Liver (tissue), 9 donors: Measurements from ENCODE around the gene TRPM1. TPM values are rescaled to one million over a fixed set of nuclear protein-coding genes. Genes with fewer than 3 reads are reported as not detected.

ENCODE experiments used
- DNase-seq: peaks from one replicate; pipeline ENCODE4 v3.0.0-alpha.2; 2017; ENCODE audit warnings: low spot score
- H3K27ac ChIP-seq, 2 donors: one replicate each; pipeline ENCODE4 v1.7.0; 2013; ENCODE audit warnings: inconsistent platforms in 2 of 2, low read length in 2 of 2, control low read depth in 1 of 2, low read depth in 1 of 2, mild to moderate bottlenecking in 1 of 2
- H3K27me3 ChIP-seq, 4 donors: one replicate each; pipeline versions ENCODE4 v1.6.1 to v1.7.0; 2013; ENCODE audit warnings: low read length in 3 of 4, inconsistent platforms in 1 of 4, mild to moderate bottlenecking in 1 of 4, moderate library complexity in 1 of 4; ENCODE audit not compliant: control insufficient read depth in 4 of 4, insufficient read depth in 4 of 4
- H3K36me3 ChIP-seq, 4 donors: one replicate each; pipeline versions ENCODE4 v1.6.1 to v1.7.0; 2013; ENCODE audit warnings: low read length in 3 of 4, mild to moderate bottlenecking in 3 of 4, low read depth in 1 of 4, moderate library complexity in 1 of 4; ENCODE audit not compliant: control insufficient read depth in 4 of 4, insufficient read depth in 3 of 4
- H3K4me1 ChIP-seq, 4 donors: one replicate each; pipeline versions ENCODE4 v1.6.1 to v1.7.0; 2013; ENCODE audit warnings: low read length in 3 of 4, mild to moderate bottlenecking in 3 of 4, moderate library complexity in 1 of 4; ENCODE audit not compliant: control insufficient read depth in 4 of 4, insufficient read depth in 4 of 4
- H3K4me3 ChIP-seq, 3 donors: one replicate each; pipeline versions ENCODE4 v1.6.1 to v1.7.0; 2013; ENCODE audit warnings: low read length in 3 of 3, control low read depth in 1 of 3, low read depth in 1 of 3, mild to moderate bottlenecking in 1 of 3
- H3K9ac ChIP-seq, 2 donors: one replicate each; pipeline ENCODE4 v1.7.0; 2013; ENCODE audit warnings: low read length in 2 of 2, mild to moderate bottlenecking in 2 of 2, moderate library complexity in 2 of 2, control low read depth in 1 of 2, low read depth in 1 of 2
- H3K9me3 ChIP-seq, 4 donors: one replicate each; pipeline versions ENCODE4 v1.6.1 to v1.7.0; 2013; ENCODE audit warnings: low read length in 3 of 4; ENCODE audit not compliant: control insufficient read depth in 4 of 4
- ATF3 ChIP-seq: IDR thresholded peaks from 2 replicates; pipeline ENCODE4 v1.6.1; 2016; ENCODE audit warnings: antibody characterized with exemption
- CTCF ChIP-seq: fragments of 150-350 bp; IDR thresholded peaks from 2 replicates; pipeline ENCODE4 v1.5.1; 2017; ENCODE audit warnings: improper control_type of control experiment, low read depth, low read length; ENCODE audit not compliant: missing input control
- EGR1 ChIP-seq, 2 donors: IDR thresholded peaks; 2 replicates each; pipeline ENCODE4 v1.6.1; 2016 to 2018; ENCODE audit warnings: antibody characterized with exemption in 2 of 2, low read depth in 2 of 2
- FOXA1 ChIP-seq: IDR thresholded peaks from 2 replicates; pipeline ENCODE4 v1.6.1; 2016; ENCODE audit warnings: antibody characterized with exemption
- FOXA2 ChIP-seq: IDR thresholded peaks from 2 replicates; pipeline ENCODE4 v1.6.1; 2016; ENCODE audit warnings: antibody characterized with exemption
- GABPA ChIP-seq, 2 donors: IDR thresholded peaks in 1 of 2; conservative IDR thresholded peaks in 1 of 2; 2 replicates each; pipeline ENCODE4 v1.6.1; 2016; ENCODE audit warnings: antibody characterized with exemption in 2 of 2, mild to moderate bottlenecking in 1 of 2, moderate library complexity in 1 of 2
- HNF4A ChIP-seq, 2 donors: conservative IDR thresholded peaks; 2 replicates each; pipeline ENCODE4 v1.6.1; 2016; ENCODE audit warnings: antibody characterized with exemption in 2 of 2, mild to moderate bottlenecking in 2 of 2
- HNF4G ChIP-seq: IDR thresholded peaks from 2 replicates; pipeline ENCODE4 v1.6.1; 2016; ENCODE audit warnings: antibody characterized with exemption
- JUND ChIP-seq, 2 donors: IDR thresholded peaks; 2 replicates each; pipeline ENCODE4 v1.6.1; 2016; ENCODE audit warnings: antibody characterized with exemption in 2 of 2
- MAX ChIP-seq: IDR thresholded peaks from 2 replicates; pipeline ENCODE4 v1.6.1; 2016; ENCODE audit warnings: antibody characterized with exemption
- NR2F2 ChIP-seq: IDR thresholded peaks from 2 replicates; pipeline ENCODE4 v1.6.1; 2016; ENCODE audit warnings: antibody characterized with exemption
- RAD21 ChIP-seq, 2 donors: IDR thresholded peaks; 2 replicates each; pipeline ENCODE4 v1.6.1; 2016; ENCODE audit warnings: antibody characterized with exemption in 2 of 2, mild to moderate bottlenecking in 2 of 2
- REST ChIP-seq: IDR thresholded peaks from 2 replicates; pipeline ENCODE4 v1.6.1; 2016; ENCODE audit warnings: antibody characterized with exemption, mild to moderate bottlenecking
- RXRA ChIP-seq, 2 donors: IDR thresholded peaks; 2 replicates each; pipeline ENCODE4 v1.6.1; 2017 to 2018; ENCODE audit warnings: antibody characterized with exemption in 2 of 2, mild to moderate bottlenecking in 1 of 2
- SP1 ChIP-seq: IDR thresholded peaks from 2 replicates; pipeline ENCODE4 v1.6.1; 2018; ENCODE audit warnings: antibody characterized with exemption, mild to moderate bottlenecking
- TAF1 ChIP-seq: conservative IDR thresholded peaks from 2 replicates; pipeline ENCODE4 v1.6.1; 2016; ENCODE audit warnings: antibody characterized with exemption, mild to moderate bottlenecking
- YY1 ChIP-seq: IDR thresholded peaks from 2 replicates; pipeline ENCODE4 v1.6.1; 2016; ENCODE audit warnings: antibody characterized with exemption, mild to moderate bottlenecking
- ZBTB33 ChIP-seq: IDR thresholded peaks from 2 replicates; pipeline ENCODE4 v1.6.1; 2016; ENCODE audit warnings: antibody characterized with exemption
- WGBS: extraction: QIAGEN DNeasy Blood & Tissue Kit; methylation state at CpG from one replicate; pipeline ENCODE4 v1.1.7; 2013; 5-methylcytosine and 5-hydroxymethylcytosine counted together
- polyA plus RNA-seq, 2 donors: library from polyadenylated mRNA; stranded (reverse) in 1 of 2; unstranded in 1 of 2; fragments of 200-250 nt in 1 of 2; fragments of >200 nt in 1 of 2; fragmentation: Nextera tagmentation in 1 of 2; extraction: Ambion mirVana in 1 of 2; gene quantifications; one replicate each; pipeline versions ENCODE4 v1.2.1 to v1.2.3, GENCODE V29; 2013 to 2015
- total RNA-seq, 2 donors: library from RNA; depleted of rRNA; stranded (reverse); fragments of >200 nt; gene quantifications; one replicate each; pipeline ENCODE4 v1.2.3, GENCODE V29; 2014
- donor health status: healthy.
- donor health status: healthy.
- donor health status: healthy.
- donor health status: healthy.
- donor health status: healthy.

The TRPM1 gene
- total and polyA plus RNA-seq, 4 donors = not detected

GRCh38 chr15:31037731-31038477 is 63.6 kb downstream of the TRPM1 start (continued):
- no peak for TF ChIP-seq CTCF
- no peak for TF ChIP-seq RAD21 (IDR thresholded peaks at IDR 0.05)

GRCh38 chr15:31036783-31037182 is 64.7 kb downstream of the TRPM1 start:
- 92% methylated on average over 9 of the region's 9 CpGs for WGBS
- Histone ChIP-seq H3K9me3 (no peaks in the 10 kb centered on the region), H3K9ac (no peak overlapping the region), H3K27me3 (no peaks in the 10 kb centered on the region), H3K4me3 (no peak overlapping the region), H3K4me1 (no peaks in the 10 kb centered on the region), H3K27ac (no peak overlapping the region), H3K36me3 (no peaks in the 10 kb centered on the region)
- no peak for DNase-seq
- TF ChIP-seq RXRA (IDR thresholded peaks at IDR 0.05) (no peak), MAX (no peak), FOXA1 (no peak), YY1 (no peak), RAD21 (IDR thresholded peaks at IDR 0.05) (no peak), GABPA (IDR thresholded peaks at IDR 0.05 in 1 of 2, conservative IDR thresholded peaks at IDR 0.05 in 1 of 2) (no peak), HNF4A (conservative IDR thresholded peaks at IDR 0.05) (no peak), TAF1 (no peak), FOXA2 (no peak), EGR1 (IDR thresholded peaks at IDR 0.05; ENCODE audit: low read depth in 2 of 2) (no peak), NR2F2 (no peak), JUND (IDR thresholded peaks at IDR 0.05) (no peak), SP1 (no peak), HNF4G (no peak), ATF3 (no peak), ZBTB33 (no peak), REST (no peak), CTCF (no peak)
